ENCODE data around the gene GNAI2. TPM values are rescaled to one million over a fixed set of nuclear protein-coding genes. Genes with fewer than 3 reads are reported as not detected.
"Not testable (repeated sequence)": the region's sequence is repeated elsewhere in the genome, so short reads cannot be mapped to it uniquely, and the experiment has no call there.

Gene GNAI2
- total RNA-seq, 1 experiment from 2014 or later = 73.8 TPM

DNA sequence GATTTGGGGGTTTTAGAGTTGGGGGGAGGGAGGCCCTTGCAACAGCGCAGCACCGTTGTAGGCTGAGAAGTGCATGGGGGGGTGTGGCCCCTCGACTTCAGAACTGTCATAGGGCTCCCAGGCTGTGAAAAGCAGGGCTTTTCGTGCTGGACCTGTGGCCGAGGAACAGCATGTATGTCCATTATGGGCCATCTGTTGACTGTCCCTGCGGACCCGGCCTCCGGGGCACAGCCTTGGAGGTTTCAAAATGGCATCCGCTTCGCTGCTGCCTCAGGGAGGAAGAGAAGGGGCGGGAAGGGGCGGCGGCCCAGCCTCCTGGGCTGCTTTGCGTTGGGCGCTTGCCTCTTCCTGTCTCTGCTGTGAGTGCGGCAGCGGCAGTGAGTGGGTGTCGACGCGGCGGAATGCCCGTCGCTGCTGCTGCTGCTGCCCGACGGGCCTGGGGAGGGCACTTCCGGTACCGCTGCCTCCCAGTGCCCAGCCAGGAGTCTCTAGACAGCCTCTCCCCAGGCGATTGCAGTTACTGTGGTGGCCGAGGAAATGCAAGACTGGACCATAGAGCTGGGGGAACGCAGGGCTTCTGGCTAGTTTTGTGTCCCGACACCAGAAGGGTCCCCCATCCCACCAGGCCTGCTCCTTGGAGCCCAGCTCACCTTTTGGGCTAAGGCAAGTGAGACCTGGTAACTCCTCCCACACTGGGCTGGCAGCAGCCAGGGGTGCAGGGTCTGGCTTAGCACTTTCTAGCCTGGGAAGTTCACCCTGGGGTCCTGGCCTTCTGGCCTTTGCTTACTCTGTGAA is 1.9 kb downstream of the GNAI2 start:
- in situ Hi-C loops (cut with HindIII; ENCODE audit: low pct_unique_long_range_greater_than_20kb, low sequenced_read_pairs) = no loop called here
- DNase-seq (ENCODE audit: low read depth, low spot score) = peak; percentile 78

DNA sequence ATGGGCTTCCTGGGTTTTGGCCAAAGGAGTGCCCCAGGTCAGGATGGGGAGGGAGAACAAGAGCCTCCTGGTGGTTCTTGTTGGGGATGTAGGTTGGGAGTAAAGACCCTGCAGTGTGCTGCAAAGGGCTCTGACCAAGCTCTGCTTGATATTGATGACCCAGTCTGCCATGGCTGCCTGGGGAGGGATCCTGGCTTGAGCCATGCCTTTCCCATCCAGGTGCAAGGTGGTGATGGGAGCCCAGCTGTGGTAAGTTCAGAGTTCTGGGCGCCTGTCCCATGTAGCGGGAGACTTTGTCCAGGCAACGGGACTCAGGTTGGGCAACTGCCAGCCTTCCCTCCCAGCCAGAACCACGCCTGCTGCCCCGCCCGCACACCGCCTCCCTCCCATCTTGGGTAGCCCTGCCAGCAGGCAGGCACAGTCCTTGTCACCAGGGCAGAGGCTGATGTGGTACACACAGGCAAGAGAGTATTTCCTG is 2.6 kb downstream of the GNAI2 start:
- in situ Hi-C loops (cut with HindIII; ENCODE audit: low pct_unique_long_range_greater_than_20kb, low sequenced_read_pairs) = no loop called here

DNA sequence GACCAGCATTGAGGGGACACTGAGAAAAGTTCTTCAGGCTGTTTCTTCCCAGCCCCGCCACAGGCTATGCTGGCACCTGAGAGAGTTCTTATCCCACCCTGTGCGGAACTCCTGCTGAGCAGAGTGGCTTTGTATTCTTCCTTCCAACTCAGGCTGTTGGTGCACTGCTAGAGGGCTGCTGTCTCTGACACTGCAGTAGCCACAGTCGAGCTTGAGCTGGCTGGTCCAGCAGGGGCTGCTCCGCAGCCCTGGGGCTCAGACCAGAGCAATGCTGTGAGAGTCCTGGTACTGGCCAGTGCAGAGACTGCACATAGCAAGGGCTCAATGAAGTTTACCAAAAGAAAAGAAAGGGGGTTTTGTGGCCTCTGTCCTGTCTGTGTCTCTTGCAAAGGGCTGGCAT is 3.6 kb downstream of the GNAI2 start:
- in situ Hi-C loops (cut with HindIII; ENCODE audit: low pct_unique_long_range_greater_than_20kb, low sequenced_read_pairs) = no loop called here
- DNase-seq (ENCODE audit: low read depth, low spot score) = no peak

More for the DNA sequence above, 2.6 kb downstream of the GNAI2 start:
- DNase-seq (ENCODE audit: low read depth, low spot score) = no peak

DNA sequence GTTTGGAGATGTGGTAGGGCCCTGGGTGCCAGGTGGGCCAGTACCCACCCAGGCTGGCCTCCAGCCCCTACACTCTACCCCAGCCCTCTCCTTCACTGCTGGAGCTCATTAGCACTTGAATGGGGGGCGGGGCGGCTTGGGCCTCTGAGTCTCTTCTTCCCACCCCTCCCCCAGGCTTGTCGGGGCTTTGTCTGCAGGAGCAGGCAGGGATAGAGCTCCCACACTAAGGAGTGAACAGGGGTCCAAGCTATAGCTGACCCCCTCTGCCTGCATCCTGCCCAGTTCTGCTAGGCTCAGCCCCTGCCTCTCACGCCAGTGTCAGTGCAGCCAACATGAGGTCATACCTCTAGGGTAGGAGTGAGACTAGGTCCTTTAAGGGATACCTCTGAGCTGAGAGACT is 5.2 kb downstream of the GNAI2 start:
- no peak for DNase-seq (ENCODE audit: low read depth, low spot score)
- in situ Hi-C loops (cut with HindIII; ENCODE audit: low pct_unique_long_range_greater_than_20kb, low sequenced_read_pairs) = no loop called here

DNA sequence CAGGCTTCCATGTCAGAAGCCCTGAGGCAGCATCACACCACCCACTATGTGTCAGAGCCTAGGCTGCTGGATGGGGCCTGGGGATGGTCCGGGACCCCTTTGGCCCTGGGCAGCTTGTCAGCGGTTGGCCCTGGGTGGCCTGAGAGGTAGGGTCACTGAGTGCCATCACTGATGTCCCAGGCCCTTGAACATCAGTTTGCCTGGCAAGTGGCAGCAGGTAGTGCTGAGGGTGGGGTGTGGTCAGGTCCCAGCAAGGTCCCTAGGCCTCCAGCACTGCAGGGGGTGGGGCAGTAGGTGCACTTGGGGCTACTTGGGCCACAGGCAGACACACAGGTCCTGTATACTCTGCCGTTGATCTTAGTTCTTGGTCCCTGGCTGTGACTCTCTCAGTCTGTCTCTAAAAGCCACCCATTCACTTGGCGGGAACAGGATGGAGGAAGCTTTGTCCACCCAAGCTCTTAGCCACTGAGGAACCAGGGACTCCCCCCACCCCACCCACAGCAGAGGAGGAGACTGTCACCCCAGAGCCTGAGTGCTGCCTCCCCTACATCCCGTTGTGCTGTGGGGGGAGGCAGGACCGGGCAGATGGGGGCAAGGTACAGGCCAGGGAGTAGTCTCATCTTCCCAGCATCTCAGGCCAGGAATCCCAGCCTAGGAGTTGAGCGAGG is 5.8 kb downstream of the GNAI2 start:
- in situ Hi-C loops (cut with HindIII; ENCODE audit: low pct_unique_long_range_greater_than_20kb, low sequenced_read_pairs) = no loop called here
- no peak for DNase-seq (ENCODE audit: low read depth, low spot score)

DNA sequence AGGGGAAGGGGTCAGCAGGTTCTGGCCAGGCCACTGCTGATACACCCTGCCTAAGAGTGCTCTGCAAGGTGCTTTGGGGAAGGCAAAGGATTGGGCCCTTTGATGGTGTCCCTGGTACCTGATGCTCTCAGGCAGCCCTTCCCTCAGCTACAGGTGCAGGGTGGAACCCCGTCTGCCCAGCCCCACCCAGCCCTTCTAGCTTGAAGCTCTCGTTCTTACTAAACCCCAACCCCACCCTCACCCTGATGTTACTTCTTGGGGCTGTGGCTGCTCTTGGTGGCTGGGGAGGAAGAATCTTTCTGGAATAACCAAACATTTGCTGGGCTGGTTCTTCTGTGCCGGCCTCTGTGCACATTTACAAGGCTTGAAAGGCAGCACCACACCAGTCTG is 6.4 kb downstream of the GNAI2 start:
- no peak for DNase-seq (ENCODE audit: low read depth, low spot score)
- in situ Hi-C loops (cut with HindIII; ENCODE audit: low pct_unique_long_range_greater_than_20kb, low sequenced_read_pairs) = no loop called here

DNA sequence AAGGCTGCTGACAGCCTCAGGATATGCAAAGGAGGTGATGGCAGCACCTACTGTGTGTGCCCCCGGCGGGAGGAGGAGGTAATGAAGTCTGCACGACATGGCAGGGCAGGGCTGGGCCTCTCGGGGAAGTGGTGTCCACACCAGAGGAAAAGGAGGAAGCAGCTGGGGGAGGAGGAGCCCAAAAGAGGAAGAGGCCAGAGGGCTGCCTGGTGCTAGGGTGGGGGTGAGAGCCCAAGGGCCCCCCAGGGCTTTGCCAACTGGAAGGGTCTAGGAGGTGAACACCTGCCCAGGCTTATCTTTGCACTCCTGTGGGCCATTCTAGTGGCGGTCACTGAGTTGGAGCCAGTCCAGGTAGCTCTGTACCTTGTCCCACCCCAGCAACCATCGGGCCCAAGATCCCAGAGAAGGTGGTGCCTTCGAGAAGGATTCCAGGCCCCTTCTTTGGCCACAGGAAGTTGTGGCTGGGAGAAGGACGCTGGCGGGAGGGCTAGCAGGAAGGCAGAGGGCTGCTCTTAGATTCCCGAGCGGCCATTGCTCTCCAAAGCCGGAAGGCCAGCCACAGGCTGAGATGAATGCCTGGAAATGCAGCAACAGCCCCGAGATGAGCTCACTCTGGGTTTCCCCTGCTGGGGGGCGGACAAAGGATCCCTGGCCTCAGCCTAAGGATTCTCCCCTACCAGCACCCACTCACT is 7.0 kb downstream of the GNAI2 start:
- no peak for DNase-seq (ENCODE audit: low read depth, low spot score)
- in situ Hi-C loops (cut with HindIII; ENCODE audit: low pct_unique_long_range_greater_than_20kb, low sequenced_read_pairs) = no loop called here

DNA sequence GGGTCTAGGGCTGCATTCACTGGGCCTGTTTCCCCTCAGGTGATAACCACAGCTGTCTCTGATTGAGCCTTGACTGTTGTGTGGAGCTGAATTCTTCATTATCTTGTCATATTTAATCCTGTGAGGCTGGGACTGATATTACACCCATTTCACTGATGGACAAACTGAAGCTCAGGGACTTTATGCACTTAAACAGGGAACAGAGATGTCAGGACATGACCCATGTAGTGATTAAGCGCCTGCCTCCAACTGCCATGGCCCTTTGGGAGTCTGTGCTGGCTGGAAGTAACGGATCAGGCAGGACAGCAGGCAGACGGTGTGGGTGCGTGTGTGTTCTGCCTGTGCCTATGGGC is 7.5 kb downstream of the GNAI2 start:
- no peak for DNase-seq (ENCODE audit: low read depth, low spot score)
- in situ Hi-C loops (cut with HindIII; ENCODE audit: low pct_unique_long_range_greater_than_20kb, low sequenced_read_pairs) = no loop called here

DNA sequence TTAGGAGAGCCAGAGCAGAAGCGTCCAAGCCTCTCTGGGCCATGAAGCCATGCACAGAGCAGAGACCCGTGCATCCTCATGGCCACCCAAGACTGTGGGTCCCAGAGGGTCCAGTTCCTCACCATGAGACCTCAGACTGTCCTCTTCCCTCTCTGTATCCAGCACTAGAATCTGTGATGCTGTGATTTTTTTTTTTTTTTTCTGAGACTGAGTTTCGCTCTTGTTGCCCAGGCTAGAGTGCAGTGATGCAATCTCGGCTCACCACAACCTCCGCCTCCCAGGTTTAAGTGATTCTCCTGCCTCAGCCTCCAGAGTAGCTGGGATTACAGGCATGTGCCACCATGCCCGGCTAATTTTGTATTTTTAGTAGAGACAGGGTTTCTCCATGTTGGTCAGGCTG is 8.8 kb downstream of the GNAI2 start:
- in situ Hi-C loops (cut with HindIII; ENCODE audit: low pct_unique_long_range_greater_than_20kb, low sequenced_read_pairs) = not testable (repeated sequence)

DNA sequence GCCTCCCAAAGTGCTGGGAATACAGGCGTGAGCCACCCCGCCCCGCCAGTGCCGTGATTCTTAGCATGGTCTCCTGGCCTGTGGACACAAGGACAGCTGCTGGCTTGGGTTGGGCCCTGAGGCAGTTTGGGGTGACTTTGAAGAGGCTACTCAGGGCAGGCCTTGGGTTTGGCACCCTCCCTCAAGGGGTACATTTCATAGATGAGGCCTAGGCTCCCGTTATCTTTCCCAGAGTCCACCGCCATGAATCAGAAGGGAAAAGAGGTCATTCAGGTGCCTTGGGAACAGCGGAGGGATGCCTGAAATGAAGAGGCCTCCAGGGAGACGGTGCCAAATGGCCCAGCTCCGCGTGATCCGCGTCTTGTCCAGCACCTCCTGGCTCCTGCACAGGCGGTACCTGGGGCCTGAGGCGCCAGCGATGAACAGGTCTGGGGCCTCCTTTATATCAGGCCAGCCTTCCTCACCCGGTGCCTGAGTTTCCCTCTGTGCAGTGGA is 9.3 kb downstream of the GNAI2 start:
- in situ Hi-C loops (cut with HindIII; ENCODE audit: low pct_unique_long_range_greater_than_20kb, low sequenced_read_pairs) = no loop called here

More for the DNA sequence above, 8.8 kb downstream of the GNAI2 start:
- not testable (repeated sequence) for DNase-seq (ENCODE audit: low read depth, low spot score)

DNA sequence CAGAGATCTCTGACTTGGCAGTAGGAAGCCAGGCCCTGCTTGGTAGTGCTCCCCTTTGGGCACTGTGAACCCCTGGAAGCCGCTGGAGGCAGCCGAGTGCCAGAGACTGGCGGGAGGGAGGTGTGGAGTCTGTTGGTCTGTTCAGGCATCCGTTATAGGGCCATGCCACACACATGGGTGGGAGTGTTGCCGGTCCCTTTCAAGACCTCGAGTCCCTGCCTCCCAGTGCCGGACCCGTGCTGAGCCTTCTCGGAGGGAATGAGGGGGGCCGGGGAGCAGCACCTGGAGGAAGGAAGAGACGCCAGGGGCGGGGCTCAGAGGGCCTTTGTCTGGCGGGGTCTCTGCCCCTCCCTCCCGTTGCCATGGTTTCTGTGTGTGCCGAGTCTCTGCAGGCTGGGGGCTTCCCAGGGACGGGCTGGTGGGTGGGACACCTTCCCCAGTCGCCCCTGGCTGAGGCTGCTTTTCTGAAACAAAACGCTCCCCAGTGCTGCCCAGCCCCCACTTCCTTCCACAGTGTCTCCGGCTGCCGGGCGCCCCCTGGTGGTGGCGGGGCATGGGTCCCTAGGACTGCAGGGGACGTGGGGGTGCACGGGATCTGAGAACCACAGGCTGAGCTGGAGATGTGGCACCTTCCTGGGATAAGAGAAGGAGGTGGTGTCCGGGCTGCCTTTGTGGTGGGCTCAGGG is 10.0 kb downstream of the GNAI2 start:
- peak; percentile 79 for DNase-seq (ENCODE audit: low read depth, low spot score)
- in situ Hi-C loops (cut with HindIII; ENCODE audit: low pct_unique_long_range_greater_than_20kb, low sequenced_read_pairs) = no loop called here

More for the DNA sequence above, 9.3 kb downstream of the GNAI2 start:
- no peak for DNase-seq (ENCODE audit: low read depth, low spot score)

DNA sequence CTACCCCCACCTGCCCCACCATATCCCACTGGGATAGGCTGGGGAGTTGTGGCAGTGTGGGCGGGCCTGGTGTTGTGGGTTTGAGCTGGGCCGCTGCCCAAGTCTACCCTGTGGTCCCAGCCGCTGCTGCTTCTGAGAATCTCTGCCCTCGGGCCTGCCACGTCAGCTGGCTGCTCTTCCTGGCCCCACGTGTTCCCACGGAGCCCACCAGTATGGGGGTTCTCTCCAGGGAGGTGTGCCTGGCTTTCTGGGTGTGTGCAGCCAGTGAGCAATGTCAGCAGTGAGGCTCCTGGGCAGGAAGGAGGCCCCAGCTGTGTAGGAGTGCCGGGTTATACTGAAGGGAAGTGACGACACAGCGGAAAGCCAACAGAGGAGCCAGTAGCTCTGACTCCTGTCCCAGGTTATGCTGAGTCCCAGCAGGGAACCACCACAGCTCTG is 10.5 kb downstream of the GNAI2 start:
- peak; percentile 60 for DNase-seq (ENCODE audit: low read depth, low spot score)
- in situ Hi-C loops (cut with HindIII; ENCODE audit: low pct_unique_long_range_greater_than_20kb, low sequenced_read_pairs) = no loop called here

DNA sequence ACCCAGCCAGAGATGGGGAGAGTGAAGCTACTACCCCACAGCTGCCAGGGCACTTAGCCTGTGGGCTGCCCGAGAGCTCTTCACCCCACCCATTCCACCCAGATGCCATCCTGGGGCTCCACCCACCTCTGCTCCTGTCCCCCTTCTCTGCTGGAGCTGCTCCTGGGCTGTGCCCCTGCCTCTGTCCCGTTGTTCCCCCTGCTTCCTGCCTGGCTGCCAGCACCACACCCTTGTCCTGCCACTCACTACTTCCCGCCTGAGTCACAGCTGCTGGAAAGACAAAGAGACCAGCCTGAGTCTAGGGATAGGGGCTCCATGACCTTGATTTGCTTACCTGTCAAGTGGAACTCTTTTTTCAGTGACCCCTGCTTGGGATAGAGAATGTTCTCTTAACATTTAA is 12.4 kb downstream of the GNAI2 start:
- in situ Hi-C loops (cut with HindIII; ENCODE audit: low pct_unique_long_range_greater_than_20kb, low sequenced_read_pairs) = no loop called here
- no peak for DNase-seq (ENCODE audit: low read depth, low spot score)

DNA sequence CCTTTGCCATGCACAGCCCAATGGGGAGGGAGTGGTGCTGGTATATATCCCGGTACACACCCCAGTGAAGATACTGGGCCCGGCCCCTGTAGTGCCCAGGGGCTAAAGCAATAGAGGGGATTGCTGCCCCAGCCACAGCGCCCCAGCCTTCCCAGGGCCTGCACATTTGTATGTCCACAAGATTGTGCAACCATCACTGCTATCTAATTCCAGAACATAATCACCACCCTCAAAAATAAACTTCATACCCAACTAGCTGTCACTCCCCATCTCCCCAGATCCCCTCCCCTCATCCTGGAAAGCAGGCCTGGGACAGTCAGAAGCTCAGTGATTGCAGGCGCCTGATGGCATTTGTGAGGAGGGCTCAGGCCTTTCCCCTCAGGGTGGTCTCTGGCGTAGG is 13.5 kb downstream of the GNAI2 start:
- DNase-seq (ENCODE audit: low read depth, low spot score) = no peak
- in situ Hi-C loops (cut with HindIII; ENCODE audit: low pct_unique_long_range_greater_than_20kb, low sequenced_read_pairs) = no loop called here

DNA sequence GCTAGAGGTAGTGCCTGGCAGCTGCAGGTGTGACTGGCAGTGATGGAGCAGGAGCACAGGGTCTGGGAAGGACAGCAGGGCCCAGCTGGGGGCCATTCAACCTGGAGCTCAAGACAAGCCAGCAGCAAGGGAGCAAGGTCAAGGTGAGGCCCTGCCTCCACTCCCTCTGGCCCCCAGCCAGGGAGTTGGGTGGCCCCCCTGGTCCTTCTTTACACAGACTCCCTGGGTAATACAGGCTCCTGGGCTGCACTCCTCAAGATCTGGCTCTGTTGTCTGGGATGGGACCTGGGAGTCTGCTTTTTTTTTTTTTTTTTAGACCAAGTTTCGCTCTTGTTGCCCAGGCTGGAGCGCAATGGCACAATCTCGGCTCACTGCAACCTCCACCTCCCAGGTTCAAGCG is 14.5 kb downstream of the GNAI2 start:
- in situ Hi-C loops (cut with HindIII; ENCODE audit: low pct_unique_long_range_greater_than_20kb, low sequenced_read_pairs) = no loop called here

DNA sequence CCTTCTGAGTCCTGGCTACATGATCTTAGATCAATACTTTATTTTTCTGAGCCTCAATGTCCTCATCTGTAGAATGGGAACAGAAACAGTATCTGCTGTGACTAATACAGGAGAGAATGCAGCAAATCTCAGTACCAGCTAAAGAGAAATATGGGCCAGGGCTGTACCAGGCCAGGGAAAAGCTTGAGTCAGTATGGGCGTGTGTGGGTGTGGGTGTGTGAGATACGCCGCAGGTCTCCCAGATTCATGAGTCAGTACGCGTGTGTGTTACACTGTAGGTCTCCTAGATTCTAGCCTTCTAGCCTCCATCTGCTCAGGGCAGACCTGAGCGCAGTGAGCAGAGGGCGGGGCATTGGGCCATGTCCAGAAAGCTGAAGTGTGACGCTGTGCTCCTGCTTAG is 15.2 kb downstream of the GNAI2 start:
- no peak for DNase-seq (ENCODE audit: low read depth, low spot score)
- in situ Hi-C loops (cut with HindIII; ENCODE audit: low pct_unique_long_range_greater_than_20kb, low sequenced_read_pairs) = no loop called here

More for the DNA sequence above, 14.5 kb downstream of the GNAI2 start:
- no peak for DNase-seq (ENCODE audit: low read depth, low spot score)

DNA sequence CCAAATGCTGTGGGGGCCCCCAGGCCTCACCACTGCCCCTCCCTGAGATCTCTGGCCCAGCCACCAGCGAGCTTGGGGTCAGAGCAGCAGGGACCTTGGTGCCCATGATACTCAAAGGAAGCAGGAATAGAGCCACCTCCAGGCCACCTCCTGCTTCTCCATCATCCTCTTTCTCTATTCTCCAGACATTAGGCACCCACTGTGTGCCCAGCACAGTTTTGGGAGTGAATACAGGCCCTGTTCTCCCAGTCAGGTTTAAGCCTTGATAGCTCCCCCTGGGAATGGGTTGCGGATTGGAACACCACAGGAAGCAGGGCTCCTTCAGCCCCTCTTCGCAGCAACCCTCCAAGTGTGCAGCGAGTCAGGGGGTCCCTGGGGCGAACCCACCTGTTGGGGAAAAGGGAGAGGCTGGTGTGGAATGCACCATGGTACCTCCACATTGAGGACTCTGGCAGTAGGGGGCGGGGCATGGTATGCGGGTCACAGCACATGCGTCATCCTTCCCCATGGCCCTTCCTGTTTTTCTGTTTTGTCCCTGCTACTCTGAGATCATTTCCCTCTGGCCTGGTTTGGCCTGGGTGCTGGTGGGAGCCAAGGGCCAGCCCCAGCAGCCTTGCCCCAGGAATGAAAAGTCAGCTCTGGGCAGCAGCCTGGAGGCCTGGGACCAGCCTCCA is 18.7 kb downstream of the GNAI2 start:
- in situ Hi-C loops (cut with HindIII; ENCODE audit: low pct_unique_long_range_greater_than_20kb, low sequenced_read_pairs) = no loop called here
- DNase-seq (ENCODE audit: low read depth, low spot score) = no peak
